ENCODE data around the gene RHOC.
A peak's percentile ranks its signal among the peaks of the same experiment; 100 is the strongest.

The RHOC gene

GRCh38 chr1:112703706-112704105 is 3.2 kb downstream of the RHOC start:
- no peak for FAIRE-seq
- no peak for DNase-seq (ENCODE audit: insufficient read length, low spot score)

GRCh38 chr1:112702420-112703261 is 4.3 kb downstream of the RHOC start:
- DNase-seq (ENCODE audit: insufficient read length, low spot score) (no peak), FAIRE-seq (no peak)

- DNase-seq (ENCODE audit: insufficient read length, low spot score) (no peak), FAIRE-seq (no peak)
Observed at GRCh38 chr1:112702067-112702395, 4.9 kb downstream of the RHOC start.

- FAIRE-seq (no peak), DNase-seq (ENCODE audit: insufficient read length, low spot score) (no peak)
Observed at GRCh38 chr1:112701227-112702066, 5.5 kb downstream of the RHOC start.

- DNase-seq (ENCODE audit: insufficient read length, low spot score) = no peak
Observed at GRCh38 chr1:112700290-112701226, 6.4 kb downstream of the RHOC start.

GRCh38 chr1:112699425-112700144 is 7.3 kb downstream of the RHOC start:
- no peak for DNase-seq (ENCODE audit: insufficient read length, low spot score)
- no peak for FAIRE-seq

More at GRCh38 chr1:112700290-112701226, 6.4 kb downstream of the RHOC start:
- peak; percentile 23 for FAIRE-seq

GRCh38 chr1:112698366-112699310 is 8.3 kb downstream of the RHOC start:
- DNase-seq (ENCODE audit: insufficient read length, low spot score) = no peak
- FAIRE-seq = no peak

GRCh38 chr1:112697781-112698201 is 9.1 kb downstream of the RHOC start:
- FAIRE-seq (no peak), DNase-seq (ENCODE audit: insufficient read length, low spot score) (no peak)

GRCh38 chr1:112696578-112697314 is 10.2 kb downstream of the RHOC start:
- FAIRE-seq (no peak), DNase-seq (ENCODE audit: insufficient read length, low spot score) (no peak)

GRCh38 chr1:112695276-112695675 is 11.7 kb downstream of the RHOC start:
- FAIRE-seq = no peak

GRCh38 chr1:112694363-112694929 is 12.5 kb downstream of the RHOC start:
- no peak for DNase-seq (ENCODE audit: insufficient read length, low spot score)
- FAIRE-seq = no peak

More at GRCh38 chr1:112695276-112695675, 11.7 kb downstream of the RHOC start:
- DNase-seq (ENCODE audit: insufficient read length, low spot score) = no peak

GRCh38 chr1:112693821-112694220 is 13.1 kb downstream of the RHOC start:
- DNase-seq (ENCODE audit: insufficient read length, low spot score) = no peak
- FAIRE-seq = no peak

- DNase-seq (ENCODE audit: insufficient read length, low spot score) (no peak), FAIRE-seq (no peak)
Observed at GRCh38 chr1:112692681-112693080, 14.2 kb downstream of the RHOC start.

GRCh38 chr1:112689842-112690237 is 17.1 kb downstream of the RHOC start:
- FAIRE-seq (no peak), DNase-seq (ENCODE audit: insufficient read length, low spot score) (no peak)

- FAIRE-seq = no peak
- DNase-seq (ENCODE audit: insufficient read length, low spot score) = no peak
Observed at GRCh38 chr1:112689196-112689841, 17.6 kb downstream of the RHOC start.

- DNase-seq (ENCODE audit: insufficient read length, low spot score) (no peak), FAIRE-seq (no peak)
Observed at GRCh38 chr1:112688781-112689193, 18.1 kb downstream of the RHOC start.

- DNase-seq (ENCODE audit: insufficient read length, low spot score) (no peak), FAIRE-seq (no peak)
Observed at GRCh38 chr1:112687785-112688496, 19.0 kb downstream of the RHOC start.

Data from GM19239 (cell line).